HepG2 (cell line): ENCODE data around the gene GLYR1. TPM values are rescaled to one million over a fixed set of nuclear protein-coding genes. Genes with fewer than 3 reads are reported as not detected.
A peak's percentile ranks its signal among the peaks of the same experiment; 100 is the strongest.

Experiments
- EHMT2 ChIP-seq: fragments of 200-600 bp; sonication (generic); IDR thresholded peaks from 2 replicates; pipeline ENCODE4 v1.7.0; 2017; ENCODE audit warnings: antibody characterized with exemption, low read depth, low read length, borderline replicate concordance
- HIVEP1 ChIP-seq: sonication (generic); formaldehyde crosslinking; IDR thresholded peaks from 2 replicates; pipeline ENCODE4 v1.4.0; 2020; ENCODE audit warnings: mild to moderate bottlenecking, missing genetic modification reagents
- HOXA5 ChIP-seq: sonication (generic); formaldehyde crosslinking; IDR thresholded peaks from 2 replicates; pipeline ENCODE4 v1.4.0; 2020; ENCODE audit warnings: missing genetic modification reagents
- HOXA7 ChIP-seq: sonication (generic); formaldehyde crosslinking; IDR thresholded peaks from 2 replicates; pipeline ENCODE4 v1.8.1; 2022; ENCODE audit warnings: mild to moderate bottlenecking, missing genetic modification reagents, moderate library complexity
- LBX2 ChIP-seq: sonication (generic); formaldehyde crosslinking; IDR thresholded peaks from 2 replicates; pipeline ENCODE4 v1.5.0; 2020; ENCODE audit warnings: missing genetic modification reagents, mild to moderate bottlenecking, borderline replicate concordance
- MAFK ChIP-seq, 2 experiments: IDR thresholded peaks in 1 of 2; conservative IDR thresholded peaks in 1 of 2; 2 replicates each; pipeline ENCODE4 v1.6.1; 2011; ENCODE audit warnings: improper control_type of control experiment in 2 of 2, low read length in 2 of 2
- MTA1 ChIP-seq: sonication (generic); formaldehyde crosslinking; IDR thresholded peaks from 2 replicates; pipeline ENCODE4 v1.4.0; 2020; ENCODE audit warnings: missing genetic modification reagents, mild to moderate bottlenecking, borderline replicate concordance
- MXD4 ChIP-seq: IDR thresholded peaks from 2 replicates; pipeline ENCODE4 v1.6.1; 2016; ENCODE audit warnings: mild to moderate bottlenecking, missing biosample characterization, missing genetic modification reagents
- NFYC ChIP-seq: IDR thresholded peaks from 2 replicates; pipeline ENCODE4 v1.6.1; 2016; ENCODE audit warnings: missing genetic modification reagents, missing compliant biosample characterization
- PBX3 ChIP-seq: sonication (generic); formaldehyde crosslinking; IDR thresholded peaks from 2 replicates; pipeline ENCODE4 v1.8.1; 2023; ENCODE audit warnings: missing genetic modification reagents, inconsistent platforms, borderline replicate concordance
- REL ChIP-seq: sonication (generic); formaldehyde crosslinking; conservative IDR thresholded peaks from 2 replicates; pipeline ENCODE4 v1.8.0; 2022; ENCODE audit warnings: mild to moderate bottlenecking, missing genetic modification reagents, moderate library complexity
- SNAPC2 ChIP-seq: sonication (generic); formaldehyde crosslinking; IDR thresholded peaks from 2 replicates; pipeline ENCODE4 v1.8.1; 2022; ENCODE audit warnings: mild to moderate bottlenecking, missing genetic modification reagents
- SNRNP70 ChIP-seq: fragments of 200-400 bp; formaldehyde crosslinking; IDR thresholded peaks from 2 replicates; pipeline ENCODE4 v1.6.1; 2017; ENCODE audit warnings: mild to moderate bottlenecking, low read depth, low read length, moderate library complexity
- STAT5B ChIP-seq: sonication (generic); formaldehyde crosslinking; IDR thresholded peaks from 2 replicates; pipeline ENCODE4 v1.4.0; 2020; ENCODE audit warnings: missing genetic modification reagents
- TARDBP ChIP-seq: sonication (generic); formaldehyde crosslinking; IDR thresholded peaks from 2 replicates; pipeline ENCODE4 v1.8.0; 2022; ENCODE audit warnings: mild to moderate bottlenecking, missing genetic modification reagents
- TFDP1 ChIP-seq: IDR thresholded peaks from 2 replicates; pipeline ENCODE4 v1.6.1; 2016; ENCODE audit warnings: missing compliant biosample characterization, missing genetic modification reagents, borderline replicate concordance
- ZFP37 ChIP-seq: sonication (generic); formaldehyde crosslinking; IDR thresholded peaks from 2 replicates; pipeline ENCODE4 v1.4.0; 2020; ENCODE audit warnings: missing genetic modification reagents, borderline replicate concordance
- ZNF280D ChIP-seq: sonication (generic); formaldehyde crosslinking; IDR thresholded peaks from 2 replicates; pipeline ENCODE4 v1.5.1; 2020; ENCODE audit warnings: mild to moderate bottlenecking, missing genetic modification reagents
- ZNF326 ChIP-seq: sonication (generic); formaldehyde crosslinking; IDR thresholded peaks from 2 replicates; pipeline ENCODE4 v1.4.0; 2020; ENCODE audit warnings: missing genetic modification reagents, borderline replicate concordance
- ZNF510 ChIP-seq: sonication (generic); formaldehyde crosslinking; IDR thresholded peaks from 2 replicates; pipeline ENCODE4 v1.4.0; 2020; ENCODE audit warnings: low read depth, mild to moderate bottlenecking, missing genetic modification reagents
- ZNF562 ChIP-seq: sonication (generic); formaldehyde crosslinking; IDR thresholded peaks from 2 replicates; pipeline ENCODE4 v1.8.0; 2022; ENCODE audit warnings: missing genetic modification reagents, borderline replicate concordance
- ZNF660 ChIP-seq: sonication (generic); formaldehyde crosslinking; IDR thresholded peaks from 2 replicates; pipeline ENCODE4 v1.5.1; 2020; ENCODE audit warnings: mild to moderate bottlenecking, low read depth, missing genetic modification reagents, borderline replicate concordance
- ZNF770 ChIP-seq: sonication (generic); formaldehyde crosslinking; IDR thresholded peaks from 2 replicates; pipeline ENCODE4 v1.5.0; 2020; ENCODE audit warnings: mild to moderate bottlenecking, missing genetic modification reagents
- polyA plus RNA-seq, 8 experiments: library from polyadenylated mRNA; depleted of rRNA in 3 of 8; stranded (reverse) in 7 of 8; unstranded in 1 of 8; fragments of >200 nt; fragmentation: Illumina TruSeq in 4 of 8; extraction: Trizol in 4 of 8; gene quantifications; 2 replicates each; pipeline versions ENCODE4 v1.2.1 to v1.2.3, GENCODE V29; 2011 to 2016; ENCODE audit warnings: low read depth in 4 of 8, missing spikeins in 1 of 8, mixed read lengths in 1 of 8; ENCODE audit not compliant: insufficient read depth in 1 of 8
- total RNA-seq, 5 experiments: library from RNA; depleted of rRNA; stranded (reverse); fragments of >200 nt; fragmentation: Illumina TruSeq; extraction: Trizol; gene quantifications; 2 replicates each; pipeline ENCODE4 v1.2.3, GENCODE V29; 2016; ENCODE audit warnings: low read depth in 1 of 5

The GLYR1 gene
- total and polyA plus RNA-seq, 2 of the 13 experiments (the other 11 are each of a cell fraction or from before 2014, with no cell fraction given), result 28.3 to 48.7 TPM

- TF ChIP-seq ZNF770 (CRISPR knock-in tag), result peak; percentile 13; the same call in 1 of the 2 replicates
- no peak for TF ChIP-seq HOXA5 (CRISPR knock-in tag)
- no peak for TF ChIP-seq NFYC (CRISPR knock-in tag)
- TF ChIP-seq MTA1, result no peak
- no peak for TF ChIP-seq PBX3 (CRISPR knock-in tag)
- no peak for TF ChIP-seq SNAPC2 (CRISPR knock-in tag)
- no peak for TF ChIP-seq EHMT2
- TF ChIP-seq ZNF280D, result no peak
- no peak for TF ChIP-seq ZNF510
- TF ChIP-seq ZFP37 (CRISPR knock-in tag), result no peak
- no peak for TF ChIP-seq SNRNP70
- no peak for TF ChIP-seq ZNF562
- TF ChIP-seq HOXA7, result no peak
- TF ChIP-seq MAFK (conservative IDR thresholded peaks at IDR 0.05 in 1 of 2, IDR thresholded peaks at IDR 0.05 in 1 of 2; ENCODE audit: low read length in 2 of 2), result no peak
- TF ChIP-seq TARDBP, result no peak
- TF ChIP-seq ZNF660 (CRISPR knock-in tag), result no peak
- TF ChIP-seq LBX2 (CRISPR knock-in tag), result no peak
- no peak for TF ChIP-seq ZNF326 (CRISPR knock-in tag)
- TF ChIP-seq TFDP1, result no peak
- no peak for TF ChIP-seq HIVEP1 (CRISPR knock-in tag)
- no peak for TF ChIP-seq STAT5B (CRISPR knock-in tag)
- no peak for TF ChIP-seq REL (CRISPR knock-in tag)
- no peak for TF ChIP-seq MXD4 (CRISPR knock-in tag)
Measured at GRCh38 chr16:4767872-4768548, 79.1 kb downstream of the GLYR1 start (continued).
